HG02885 (cell line): Measurements from ENCODE around the gene SMCO1.
"Not testable (repeated sequence)": the region's sequence is repeated elsewhere in the genome, so short reads cannot be mapped to it uniquely, and the experiment has no call there.

Source experiments
- ATAC-seq: cut with Tn5 transposase; IDR thresholded peaks from one replicate; pipeline ENCODE4 v1.9.1; 2021; ENCODE audit warnings: mild to moderate bottlenecking; ENCODE audit not compliant: unreplicated experiment, poor library complexity

The SMCO1 gene, protein sequence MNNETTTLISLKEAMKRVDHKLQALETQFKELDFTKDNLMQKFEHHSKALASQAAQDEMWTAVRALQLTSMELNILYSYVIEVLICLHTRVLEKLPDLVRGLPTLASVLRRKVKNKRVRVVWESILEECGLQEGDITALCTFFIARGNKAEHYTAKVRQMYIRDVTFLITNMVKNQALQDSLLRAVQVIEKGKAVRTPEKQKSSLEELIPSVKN

DNA sequence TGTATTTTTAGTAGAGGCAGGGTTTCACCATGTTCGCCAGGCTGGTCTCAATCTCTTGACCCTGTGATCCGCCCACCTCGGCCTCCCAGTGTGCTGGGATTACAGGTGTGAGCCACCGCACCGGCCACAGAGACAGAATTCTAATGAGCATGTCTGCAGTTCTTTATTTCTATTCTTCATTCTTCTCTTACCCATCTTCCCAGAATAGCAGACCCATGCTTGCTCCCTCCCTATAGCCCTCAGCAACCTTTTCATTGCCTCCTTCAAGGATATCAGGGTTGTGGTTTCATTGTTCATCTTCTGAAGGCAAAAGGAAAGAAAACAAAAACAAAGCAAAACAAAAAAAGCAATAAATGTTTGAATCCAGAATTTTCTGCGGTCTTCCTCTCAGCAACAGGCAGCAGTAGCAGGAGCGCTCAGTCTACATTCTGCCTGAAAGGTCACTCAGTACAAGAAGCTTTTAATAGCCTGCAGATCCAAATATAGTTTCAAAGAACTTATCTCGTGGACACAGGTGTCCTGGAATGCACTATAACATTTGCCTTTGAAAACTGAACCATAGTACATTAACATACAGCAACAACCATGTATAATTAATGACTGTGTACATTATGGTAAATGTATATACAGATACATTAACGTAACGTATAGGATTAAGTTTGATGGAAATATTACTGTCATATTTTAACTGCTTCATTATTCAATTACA lies at the start of gene SMCO1:
Gene SMCO1, minus strand, starts transcription at position 434 of the 709 bp plus-strand sequence. Its CDS starts 137 bp downstream, at position 297.
- ATAC-seq = no peak

DNA sequence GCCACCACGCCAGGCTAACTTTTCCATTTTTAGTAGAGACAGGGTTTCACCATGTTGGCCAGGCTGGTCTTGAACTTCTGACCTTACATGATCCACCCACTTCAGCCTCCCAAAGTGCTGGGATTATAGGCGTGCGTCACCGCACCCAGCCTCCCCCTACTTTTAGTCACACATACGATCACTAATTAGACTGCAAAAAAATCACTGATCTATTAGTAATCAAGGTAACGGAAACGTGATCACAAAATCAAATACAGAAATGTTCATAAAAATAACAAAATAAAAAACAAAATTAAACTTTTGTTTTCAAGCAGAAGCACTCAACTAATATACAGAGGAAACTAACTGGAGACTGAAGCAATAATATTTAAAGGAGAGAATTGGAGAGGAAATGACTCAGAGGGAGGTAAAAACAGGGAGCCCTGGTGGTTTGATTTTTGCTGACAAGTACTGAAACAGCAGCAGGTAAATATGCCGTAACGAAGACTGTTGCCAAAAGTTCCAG lies 48.6 kb upstream of the SMCO1 start:
- no peak for ATAC-seq

DNA sequence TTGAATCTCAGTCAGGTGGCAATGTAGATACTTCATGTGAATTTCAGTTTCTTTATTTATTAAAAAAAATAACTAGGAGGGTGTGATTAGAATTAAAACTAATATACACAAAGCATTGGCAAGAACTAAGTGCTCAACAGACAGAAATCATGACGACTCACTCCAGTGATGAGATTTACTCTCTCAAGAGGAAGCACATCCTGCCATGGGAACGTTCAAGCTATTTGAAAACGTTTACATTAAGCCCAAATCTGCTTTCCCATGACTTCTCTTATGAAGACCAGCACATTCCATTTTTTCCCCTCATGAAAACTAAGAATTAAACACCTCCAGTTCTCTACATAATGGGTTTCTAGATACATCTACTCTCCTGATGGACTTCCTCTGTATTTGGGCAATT lies 44.7 kb upstream of the SMCO1 start:
- no peak for ATAC-seq

DNA sequence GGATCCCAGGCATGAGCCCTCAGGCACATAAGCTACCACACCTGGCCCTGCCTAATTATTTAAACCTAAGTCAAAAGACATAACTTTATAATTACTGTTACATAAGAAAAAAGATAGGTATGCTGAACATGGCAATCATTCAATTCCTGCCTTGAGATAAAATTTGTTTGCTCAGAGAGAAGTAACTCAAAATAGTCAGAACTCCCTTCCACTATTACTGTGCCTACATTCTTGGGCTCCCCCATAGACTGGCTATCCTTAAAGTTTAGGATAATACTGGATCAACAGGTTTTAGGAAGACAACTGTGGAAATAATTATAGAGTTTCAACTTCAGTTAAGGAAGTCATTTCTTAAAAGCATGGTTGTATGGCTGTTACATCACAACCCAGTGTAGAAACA lies 43.3 kb upstream of the SMCO1 start:
- ATAC-seq = no peak

DNA sequence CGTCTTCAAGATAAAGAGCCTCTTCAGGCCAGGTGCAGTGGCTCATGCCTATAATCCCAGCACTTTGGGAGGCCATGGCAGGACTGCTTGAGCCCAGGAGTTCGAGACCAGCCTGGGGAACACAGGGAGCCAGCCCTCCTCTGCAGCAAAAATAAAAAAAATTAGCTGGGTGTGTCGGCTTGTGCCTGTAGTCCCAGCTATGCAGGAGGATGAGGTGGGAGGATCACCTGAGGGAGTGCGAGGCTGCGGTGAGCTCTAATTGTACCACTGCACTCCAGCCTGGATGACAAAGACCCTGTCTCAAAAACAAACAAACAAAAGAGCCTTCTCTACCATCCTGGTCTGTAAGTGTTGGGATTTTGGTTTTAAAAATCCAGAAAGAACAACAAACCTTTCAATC lies 42.1 kb upstream of the SMCO1 start:
- ATAC-seq = no peak

DNA sequence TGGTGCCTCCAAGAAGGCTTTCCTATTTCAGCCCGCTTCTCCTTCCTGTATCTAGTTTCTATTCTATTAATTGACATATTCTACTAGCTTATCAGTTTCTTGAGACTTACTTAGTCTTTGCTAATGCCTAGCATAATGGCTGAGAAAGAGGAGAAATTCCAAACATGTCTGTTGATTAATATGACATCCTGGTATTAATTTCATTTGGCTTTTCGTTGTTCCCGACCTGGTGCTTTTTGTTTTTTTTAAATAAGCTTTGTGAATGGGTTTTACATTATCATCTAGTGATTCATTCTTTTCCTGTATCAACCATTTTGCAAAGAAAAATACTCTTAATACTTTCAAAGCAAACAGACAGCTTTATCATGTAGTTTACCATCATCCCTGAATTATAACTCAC lies 40.1 kb upstream of the SMCO1 start:
- ATAC-seq = no peak

DNA sequence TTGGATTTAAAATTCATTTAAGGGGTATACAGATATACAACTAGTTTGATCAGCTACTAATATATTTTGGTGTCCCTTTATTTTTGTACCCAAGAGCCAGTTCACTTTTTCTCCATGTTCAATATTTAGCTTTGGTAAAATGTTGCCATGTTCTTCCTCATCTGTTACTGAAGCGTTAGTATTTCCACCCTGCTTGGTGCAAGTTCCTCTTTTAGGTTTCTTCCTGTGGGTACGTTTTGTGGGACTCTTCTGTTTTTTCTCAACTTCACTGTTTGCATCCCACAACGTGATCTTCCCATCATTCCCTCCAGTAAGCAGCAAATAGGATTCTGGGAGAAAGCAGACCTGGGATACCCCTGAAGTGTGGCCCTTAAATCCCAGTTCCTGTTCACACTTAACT lies 39.1 kb upstream of the SMCO1 start:
- ATAC-seq = no peak

DNA sequence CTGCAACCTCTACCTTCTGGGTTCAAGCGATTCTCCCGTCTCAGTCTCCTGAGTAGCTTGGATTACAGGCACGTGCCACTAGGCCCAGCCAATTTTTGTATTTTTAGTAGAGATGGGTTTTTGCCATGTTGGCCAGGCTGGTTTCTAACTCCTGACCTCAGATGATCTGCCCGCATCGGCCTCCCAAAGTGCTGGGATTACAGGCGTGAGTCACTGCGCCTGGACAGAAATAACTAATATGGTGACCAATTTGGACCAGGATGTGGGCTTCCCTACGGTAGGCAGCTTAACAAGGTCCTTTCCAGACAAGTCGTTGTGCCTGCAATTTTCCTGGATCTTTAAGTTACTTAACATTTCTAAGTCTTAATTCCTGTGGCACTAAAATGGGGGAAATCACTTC lies 38.4 kb upstream of the SMCO1 start:
- ATAC-seq = no peak

DNA sequence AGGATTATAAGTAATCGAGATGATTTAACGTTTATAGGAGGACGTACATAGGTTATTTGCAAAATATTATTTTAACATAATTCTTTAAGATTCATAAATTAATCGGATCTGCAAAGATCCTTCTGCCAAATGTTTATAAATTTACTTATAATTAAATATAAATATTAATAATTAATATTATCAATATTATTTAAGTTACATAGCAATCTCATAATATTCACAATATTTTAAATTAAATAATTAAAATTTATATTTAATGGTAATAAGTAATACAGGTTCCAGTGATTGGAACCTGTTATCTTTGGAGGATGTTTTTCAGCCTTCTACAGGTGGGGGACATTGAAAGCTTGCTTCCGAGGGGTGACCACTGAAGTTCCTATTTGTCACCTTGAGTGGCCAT lies 37.1 kb upstream of the SMCO1 start:
- no peak for ATAC-seq

DNA sequence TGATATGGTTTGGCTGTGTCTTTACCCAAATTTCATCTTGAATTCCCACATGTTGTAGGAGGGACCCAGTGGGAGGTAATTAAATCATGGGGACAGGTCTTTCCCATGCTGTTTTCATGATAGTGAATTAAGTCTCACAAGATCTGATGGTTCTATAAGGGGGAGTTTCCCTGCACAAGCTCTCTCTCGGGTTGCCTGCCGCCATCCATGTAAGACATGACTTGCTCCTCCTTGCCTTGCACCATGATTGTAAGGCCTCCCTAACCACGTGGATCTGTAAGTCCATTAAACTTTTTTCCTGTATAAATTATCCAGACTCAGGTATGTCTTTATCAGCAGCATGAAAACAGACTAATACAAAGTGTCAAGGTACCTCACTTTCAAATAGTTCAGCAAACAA lies 35.0 kb upstream of the SMCO1 start:
- not testable (repeated sequence) for ATAC-seq

DNA sequence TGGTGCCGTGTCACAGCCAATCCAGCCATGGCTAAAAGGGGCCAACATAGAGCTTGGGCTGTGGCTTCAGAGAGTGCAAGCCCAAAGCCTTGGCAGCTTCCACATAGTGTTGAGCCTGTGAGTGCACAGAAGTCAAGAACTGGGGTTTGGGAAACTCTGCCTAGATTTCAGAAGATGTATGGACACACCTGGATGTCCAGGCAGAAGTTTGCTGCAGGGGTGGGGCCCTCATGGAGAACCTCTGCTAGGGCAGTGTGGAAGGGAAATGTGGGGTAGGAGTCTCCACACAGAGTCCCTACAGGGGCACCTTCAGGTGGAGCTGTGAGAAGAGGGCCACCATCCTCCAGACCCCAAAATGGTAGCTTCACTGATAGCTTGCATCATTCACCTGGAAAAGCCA lies 34.2 kb upstream of the SMCO1 start:
- not testable (repeated sequence) for ATAC-seq

DNA sequence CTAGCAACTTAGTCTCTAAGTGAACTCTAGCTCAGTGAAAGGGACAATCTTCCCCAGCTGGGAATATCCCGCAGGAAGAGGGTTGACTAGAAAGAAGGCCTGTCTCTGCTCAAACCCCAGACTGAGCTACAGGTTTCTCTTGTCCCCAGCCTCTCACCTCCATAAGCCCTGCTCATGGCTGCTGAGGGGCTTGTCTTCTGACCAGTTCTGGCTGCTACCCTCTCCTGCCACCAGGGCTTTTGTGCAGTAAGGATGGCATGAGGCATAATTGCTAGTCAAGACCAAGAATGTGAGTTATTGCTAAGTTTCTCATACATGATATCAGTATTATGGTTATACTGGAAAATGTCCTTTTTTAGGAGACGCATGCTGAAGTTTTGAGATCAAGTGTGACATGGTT lies 31.9 kb upstream of the SMCO1 start:
- ATAC-seq = no peak

DNA sequence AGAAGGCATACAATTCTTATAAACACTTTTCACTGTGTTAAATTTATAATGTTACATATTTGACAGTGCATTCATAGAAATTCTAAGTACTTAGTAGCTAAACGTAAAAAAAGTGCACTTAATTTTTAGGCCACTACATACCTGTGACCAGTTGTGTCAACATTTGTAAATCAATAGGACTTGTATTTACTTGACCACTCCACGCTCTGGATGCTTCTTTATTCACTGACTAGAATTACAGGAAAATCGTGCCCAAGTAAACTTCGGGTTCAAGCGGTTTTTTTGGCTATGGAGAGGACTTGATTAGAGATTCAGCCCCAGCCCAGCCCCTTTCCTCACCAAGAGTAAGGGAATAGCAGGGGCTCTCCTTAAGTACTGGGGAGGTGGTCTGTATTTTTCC lies 31.4 kb upstream of the SMCO1 start:
- ATAC-seq = no peak

DNA sequence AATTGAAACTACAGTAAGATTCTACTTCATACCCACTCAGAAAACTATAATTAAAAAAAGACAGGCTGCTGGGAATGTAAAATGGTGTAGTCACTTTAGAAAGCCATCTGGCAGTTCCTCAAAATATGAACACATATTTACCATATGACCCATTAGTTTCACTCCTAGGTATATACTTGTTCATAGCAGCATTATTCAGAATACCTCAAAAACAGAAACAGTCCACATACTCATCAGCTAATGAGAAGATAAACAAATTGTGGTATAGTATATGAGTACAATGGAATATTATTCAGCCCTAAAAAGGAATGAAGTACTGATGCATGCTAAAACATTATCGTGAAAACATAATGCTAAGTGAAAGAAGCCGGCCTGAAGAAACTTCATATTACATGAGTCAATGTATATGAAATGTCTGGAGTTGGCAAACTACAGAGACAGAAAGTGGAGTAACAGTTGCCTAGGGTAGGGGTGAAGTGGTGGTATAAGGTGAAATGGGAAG lies 29.4 kb upstream of the SMCO1 start:
- no peak for ATAC-seq

DNA sequence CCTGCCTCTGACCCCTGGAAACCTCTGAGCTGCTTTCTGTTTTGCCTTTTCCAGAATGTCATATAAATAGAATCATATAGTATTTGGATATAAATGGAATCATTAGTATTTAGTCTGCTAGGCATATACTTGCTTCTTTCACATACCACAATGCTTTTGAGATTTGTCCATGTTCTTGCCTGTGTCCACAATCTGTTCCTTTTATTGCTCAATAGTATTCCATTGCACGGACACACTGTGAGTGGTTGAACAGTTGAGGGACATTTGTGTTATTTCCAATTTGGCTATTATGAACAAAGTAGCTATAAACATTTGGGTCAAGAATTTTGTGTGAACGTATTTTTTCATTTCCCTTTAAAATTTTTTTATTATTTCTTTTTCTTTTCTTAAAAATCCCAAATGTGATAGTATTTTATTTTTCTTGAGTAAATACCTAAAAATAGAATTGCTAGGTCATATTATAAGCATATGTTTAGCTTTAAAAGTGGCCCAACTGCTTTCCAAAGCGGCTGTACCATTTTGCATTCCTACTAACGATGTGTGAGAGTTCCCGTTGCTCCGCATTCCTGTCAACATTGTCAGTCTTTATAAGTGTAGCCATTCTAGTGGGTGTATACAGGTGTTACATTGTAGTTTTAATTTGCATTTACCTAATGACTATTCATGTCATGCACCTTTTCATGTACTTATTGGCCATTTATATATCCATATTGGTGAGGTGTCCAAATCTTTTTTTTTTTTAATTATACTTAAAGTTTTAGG lies 26.7 kb upstream of the SMCO1 start:
- ATAC-seq = no peak

DNA sequence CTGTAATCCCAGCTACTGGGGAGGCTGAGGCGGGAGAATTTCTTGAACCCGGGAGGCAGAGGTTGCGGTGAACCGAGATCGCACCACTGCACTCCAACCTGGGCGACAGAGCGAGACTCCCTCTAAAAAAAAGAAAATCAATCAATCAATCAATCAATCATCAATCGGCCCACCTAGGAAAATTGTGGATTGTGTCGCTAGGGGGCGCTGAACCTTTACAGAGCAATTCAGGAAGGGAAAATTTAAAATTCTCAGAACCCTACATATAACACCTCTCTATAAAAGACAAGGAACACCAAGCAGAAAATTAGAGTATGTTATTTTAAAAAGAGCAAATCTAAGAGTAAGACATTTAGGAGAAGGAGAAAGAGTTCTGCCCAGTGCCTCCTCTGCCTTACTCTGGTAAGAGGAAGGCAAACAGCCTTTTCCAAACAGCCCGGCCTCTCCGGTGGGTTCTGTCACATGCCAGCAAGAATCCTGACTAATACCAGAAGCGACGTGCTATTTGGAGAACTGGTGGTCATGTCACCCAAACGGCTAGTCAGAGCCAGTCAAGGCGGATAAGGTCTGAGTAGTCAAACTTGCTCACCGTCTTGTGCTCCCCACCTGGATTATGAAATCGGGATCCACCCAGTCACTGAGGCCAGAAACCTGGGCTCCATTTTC lies 22.3 kb upstream of the SMCO1 start:
- ATAC-seq = no peak

DNA sequence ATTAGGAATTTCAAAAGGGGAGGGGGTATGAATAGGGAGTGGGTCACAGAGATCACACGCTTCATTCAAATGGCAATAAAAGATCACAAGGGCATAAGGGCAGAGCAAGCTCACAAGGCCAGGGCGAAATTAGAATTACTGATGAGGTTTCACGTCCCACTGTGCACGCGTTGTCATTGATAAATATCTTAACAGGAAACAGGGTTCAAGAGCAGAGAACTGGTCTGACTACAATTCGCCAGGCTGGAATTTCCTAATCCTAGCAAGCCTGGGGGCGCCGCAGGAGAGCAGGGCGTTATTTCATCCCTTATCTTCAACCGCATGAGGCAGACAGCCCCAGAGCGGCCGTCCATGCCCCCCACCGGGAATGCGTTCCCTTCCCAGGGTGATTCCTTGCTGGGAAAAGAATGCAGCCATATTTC lies 18.1 kb upstream of the SMCO1 start:
- no peak for ATAC-seq

DNA sequence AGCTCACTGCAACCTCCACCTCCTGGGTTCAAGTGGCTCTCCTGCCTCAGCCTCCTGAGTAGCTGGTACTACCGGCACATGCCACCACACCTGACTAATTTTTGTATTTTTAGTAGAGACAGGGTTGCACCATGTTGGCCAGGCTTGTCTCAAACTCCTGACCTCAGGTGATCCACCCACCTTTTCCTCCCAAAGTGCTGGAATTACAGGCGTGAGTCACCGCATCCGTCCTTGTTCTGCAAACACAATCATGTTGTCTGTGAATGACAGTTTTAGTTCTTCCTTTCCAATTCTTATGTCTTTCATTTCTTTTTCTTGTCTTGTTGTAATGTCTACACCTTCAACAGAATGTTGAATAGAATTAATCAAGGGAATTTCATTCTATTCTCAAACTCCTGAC lies 16.3 kb upstream of the SMCO1 start:
- ATAC-seq = no peak

DNA sequence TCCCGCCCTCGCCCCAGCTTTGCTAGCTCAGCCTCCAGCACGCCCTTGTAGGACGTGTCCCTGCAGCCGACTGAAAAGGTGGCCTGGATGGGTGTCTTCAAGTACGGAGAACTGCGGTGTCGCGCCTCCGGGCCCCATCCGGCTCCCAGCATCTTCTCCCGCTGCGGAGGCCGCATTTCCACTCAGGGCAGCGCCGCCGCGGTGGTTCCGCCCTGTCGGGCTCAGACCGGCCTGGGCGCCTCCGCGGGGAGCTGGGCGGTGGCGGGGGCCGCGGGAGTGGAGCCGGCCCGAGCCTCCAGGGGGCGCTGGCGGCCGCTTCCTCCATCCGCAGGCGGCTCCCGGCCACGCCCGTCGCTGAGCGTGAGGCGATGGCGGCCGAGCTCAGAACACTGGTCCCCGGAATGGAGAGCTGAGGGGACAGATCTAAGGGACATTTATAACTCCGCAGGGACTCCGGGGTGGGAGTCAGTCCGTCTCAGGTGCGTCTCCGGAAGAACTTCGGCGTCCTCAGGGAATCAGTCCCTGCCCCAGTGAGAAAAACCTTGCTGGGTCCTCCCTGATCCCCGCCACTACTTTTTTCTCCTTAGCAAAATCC lies 13.6 kb upstream of the SMCO1 start:
- peak; percentile 86 for ATAC-seq

DNA sequence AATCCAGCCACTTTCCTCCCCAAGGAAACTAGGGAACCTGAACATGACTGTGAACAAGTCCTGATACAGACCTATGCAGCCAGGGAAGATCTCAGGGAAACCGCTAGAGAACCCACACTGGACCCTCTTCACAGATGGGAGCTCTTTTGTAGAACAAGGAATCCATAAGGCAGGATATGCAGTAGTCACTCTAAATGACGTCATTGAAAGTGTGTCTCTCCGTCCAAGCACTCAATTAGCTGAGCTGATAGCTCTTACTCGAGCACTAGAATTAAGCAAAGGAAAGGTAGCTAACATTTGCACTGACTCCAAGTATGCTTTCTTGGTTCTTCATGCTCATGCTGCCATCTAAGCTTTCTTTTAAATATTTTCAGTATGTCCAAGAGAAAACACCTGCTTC lies 10.0 kb upstream of the SMCO1 start:
- no peak for ATAC-seq
